NCI-H446 (cell line): ENCODE measurements around the gene TERF2IP.

Source experiments
- DNase-seq, 2 experiments: peaks; one replicate each; lab custom pipeline; 2025; lab: John Stamatoyannopoulos, UW

Gene TERF2IP

GRCh38 chr16:75640598-75640997 lies 7.0 kb upstream of the TERF2IP start:
- no peak for DNase-seq

DNA sequence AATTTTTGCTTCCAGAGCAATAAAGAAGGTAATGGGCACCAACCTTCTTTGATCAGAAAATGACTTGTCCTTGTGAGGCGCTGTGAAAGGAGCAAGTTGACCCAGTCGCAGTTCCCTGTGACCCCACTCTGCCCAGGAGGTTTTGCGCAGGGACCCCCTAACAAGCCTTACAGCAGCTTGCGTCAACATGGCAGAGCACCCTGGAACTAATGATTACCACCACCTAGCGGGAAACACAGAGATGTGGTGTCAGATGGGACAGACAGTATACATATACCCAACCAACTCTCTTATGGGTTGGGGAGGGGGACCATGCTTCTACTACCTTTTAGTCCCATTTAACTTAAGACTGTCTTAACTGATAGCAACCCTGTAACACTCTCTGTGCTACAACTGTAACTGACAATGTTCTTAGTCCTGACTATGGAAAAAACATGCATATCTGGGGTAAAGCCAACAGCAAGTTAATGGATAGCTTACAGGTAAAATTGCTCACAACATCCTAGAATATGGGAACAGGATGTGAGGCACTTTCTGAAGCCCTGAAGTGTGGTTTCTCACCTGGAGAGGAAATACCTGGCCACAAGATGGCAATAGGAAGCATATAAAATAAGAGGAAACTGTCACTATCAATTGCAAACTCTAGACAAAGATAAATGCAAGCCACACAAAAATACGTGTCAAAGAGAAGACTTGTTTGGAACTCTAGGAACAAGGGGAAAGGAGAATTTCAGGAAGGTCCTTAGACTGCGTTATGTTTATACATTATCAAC lies 3.1 kb upstream of the TERF2IP start:
- no peak for DNase-seq

GRCh38 chr16:75647112-75647491 lies 471 bp upstream of the TERF2IP start:
- DNase-seq: no peak

DNA sequence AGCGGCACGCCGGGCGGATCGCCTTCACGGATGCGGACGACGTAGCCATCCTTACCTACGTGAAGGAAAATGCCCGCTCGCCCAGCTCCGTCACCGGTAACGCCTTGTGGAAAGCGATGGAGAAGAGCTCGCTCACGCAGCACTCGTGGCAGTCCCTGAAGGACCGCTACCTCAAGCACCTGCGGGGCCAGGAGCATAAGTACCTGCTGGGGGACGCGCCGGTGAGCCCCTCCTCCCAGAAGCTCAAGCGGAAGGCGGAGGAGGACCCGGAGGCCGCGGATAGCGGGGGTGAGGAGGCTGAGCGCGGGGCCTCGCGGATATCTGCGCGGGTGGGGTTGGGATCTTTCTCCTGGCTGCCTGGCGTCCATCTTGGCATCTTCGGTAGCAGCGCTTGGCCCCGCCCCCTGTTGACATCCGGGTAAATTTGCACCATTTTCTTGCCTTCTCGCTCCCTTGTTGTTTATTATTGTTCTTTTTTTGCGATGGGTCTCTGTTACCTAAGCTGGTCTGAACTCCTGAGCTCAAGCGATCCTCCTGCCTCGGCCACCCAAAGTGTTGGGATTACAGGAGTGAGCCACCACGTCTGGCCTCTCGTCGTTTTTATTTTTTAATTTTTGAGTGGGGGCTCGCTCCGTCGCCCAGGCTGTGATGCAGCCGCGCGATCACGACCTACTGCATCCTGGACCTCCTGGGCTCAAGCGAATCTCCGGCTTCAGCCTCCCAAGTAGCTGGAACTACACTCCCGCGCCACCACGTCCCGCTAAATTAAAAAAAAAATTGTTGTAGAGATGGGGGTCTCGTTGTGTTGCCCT lies 898 bp downstream of the TERF2IP start:
- DNase-seq: peak in 1 of 2 experiments; percentile 45

- DNase-seq: no peak
Measured at GRCh38 chr16:75653922-75654321, 6.3 kb downstream of the TERF2IP start.

- no peak for DNase-seq
Measured at GRCh38 chr16:75658175-75658574, 10.6 kb downstream of the TERF2IP start.

- DNase-seq: no peak
Measured at GRCh38 chr16:75660321-75660720, 12.7 kb downstream of the TERF2IP start.

DNA sequence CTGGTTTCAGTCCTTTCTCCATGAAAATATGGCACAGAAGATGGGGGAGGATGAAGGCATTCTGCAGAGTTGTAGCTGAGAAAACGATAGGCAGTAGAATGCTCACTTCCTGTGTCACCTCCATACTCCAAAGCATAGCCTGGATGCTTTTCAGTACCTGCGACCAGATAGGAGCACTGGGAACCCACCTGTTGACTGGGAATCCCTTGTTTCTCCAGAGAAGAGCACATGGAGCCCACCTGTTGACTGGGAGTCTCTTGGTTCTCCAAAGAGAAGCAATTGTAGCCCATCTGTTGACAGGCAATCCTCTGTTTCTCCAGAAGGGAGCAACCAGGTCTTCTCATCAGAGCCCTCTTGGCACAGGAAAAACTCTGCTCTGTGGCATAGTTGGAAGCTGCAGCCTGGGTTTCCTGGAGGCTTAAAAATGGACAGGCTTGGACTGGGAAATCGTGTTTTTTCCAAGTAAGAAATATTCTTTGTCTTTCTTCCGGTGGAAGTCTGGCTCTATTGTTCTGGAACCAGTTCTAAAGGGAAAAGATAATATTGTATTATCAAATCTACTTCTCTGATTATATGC lies 13.2 kb downstream of the TERF2IP start:
- no peak for DNase-seq

- no peak for DNase-seq
Measured at GRCh38 chr16:75667503-75667902, 19.9 kb downstream of the TERF2IP start.

- no peak for DNase-seq
Measured at GRCh38 chr16:75676909-75677308, 29.3 kb downstream of the TERF2IP start, which contains the start of gene CPHXL2. Gene CPHXL2, minus strand, starts transcription at chr16:75677009. Its CDS starts 10 bp downstream, at chr16:75676999.

DNA sequence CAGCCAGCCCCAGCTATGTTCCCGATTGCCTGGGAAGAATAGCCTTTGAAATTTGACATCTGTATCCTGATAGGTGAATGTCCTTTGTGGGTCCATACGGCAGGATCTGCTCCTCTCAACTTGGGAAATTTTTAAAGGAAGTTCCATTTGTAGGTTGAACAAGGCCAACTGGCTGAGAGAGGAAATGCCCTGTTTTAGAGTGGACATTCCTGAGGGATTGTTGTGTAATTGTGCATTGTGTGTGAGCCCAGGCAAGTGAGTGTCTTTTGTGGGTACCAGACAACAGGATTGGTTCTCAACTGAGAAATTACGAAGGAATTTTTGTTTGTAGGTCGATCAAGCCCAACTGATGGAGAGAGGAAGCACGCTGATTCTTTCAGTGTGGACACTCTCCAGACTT lies 31.8 kb downstream of the TERF2IP start:
- no peak for DNase-seq

- no peak for DNase-seq
Measured at GRCh38 chr16:75682308-75682707, 34.7 kb downstream of the TERF2IP start.

DNA sequence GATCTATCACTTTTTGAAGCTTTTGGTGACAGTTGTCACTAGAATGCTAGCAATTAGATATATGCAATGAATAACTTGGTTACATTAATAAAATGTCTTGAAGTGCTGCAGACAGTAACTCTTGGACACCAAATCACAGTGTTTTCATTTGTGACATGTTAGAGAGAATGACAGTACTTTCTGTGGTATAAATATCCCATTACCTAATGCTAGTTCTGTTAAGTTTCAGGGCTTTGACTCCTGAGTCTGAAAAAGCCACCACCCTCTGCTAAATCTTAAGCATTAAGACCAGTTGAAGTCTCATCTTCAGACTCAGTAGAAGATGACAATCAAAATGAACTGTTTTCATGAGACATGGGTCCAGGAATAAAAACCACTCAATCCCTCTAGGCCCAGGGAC lies 39.8 kb downstream of the TERF2IP start:
- no peak for DNase-seq

GRCh38 chr16:75695708-75696107 lies 48.1 kb downstream of the TERF2IP start:
- DNase-seq: no peak

GRCh38 chr16:75697571-75697970 lies 50.0 kb downstream of the TERF2IP start:
- DNase-seq: no peak

- DNase-seq: no peak
Measured at GRCh38 chr16:75701361-75701760, 53.8 kb downstream of the TERF2IP start, which contains the start of gene DUXB. Gene DUXB, minus strand, starts transcription at chr16:75701461. Its CDS starts 43 bp downstream, at chr16:75701418.

DNA sequence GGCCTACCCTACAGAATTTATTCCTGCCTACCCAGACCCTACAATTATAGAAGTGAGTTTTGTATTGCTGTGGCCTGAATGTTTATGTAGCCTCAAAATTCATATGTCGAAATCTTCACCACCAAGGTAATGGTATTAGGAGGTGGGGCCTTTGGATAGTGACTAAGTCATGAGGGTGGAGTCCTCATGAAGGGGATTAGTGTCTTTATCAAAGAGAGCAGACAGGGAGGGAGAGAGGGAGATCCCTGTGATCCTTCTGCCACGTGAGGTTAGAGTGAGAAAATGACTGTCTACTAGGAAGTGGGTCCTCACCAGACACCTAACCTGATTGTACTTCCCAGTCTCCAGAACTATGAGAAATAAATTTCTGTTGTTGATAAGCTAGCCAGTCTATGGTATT lies 54.7 kb downstream of the TERF2IP start:
- DNase-seq: no peak

DNA sequence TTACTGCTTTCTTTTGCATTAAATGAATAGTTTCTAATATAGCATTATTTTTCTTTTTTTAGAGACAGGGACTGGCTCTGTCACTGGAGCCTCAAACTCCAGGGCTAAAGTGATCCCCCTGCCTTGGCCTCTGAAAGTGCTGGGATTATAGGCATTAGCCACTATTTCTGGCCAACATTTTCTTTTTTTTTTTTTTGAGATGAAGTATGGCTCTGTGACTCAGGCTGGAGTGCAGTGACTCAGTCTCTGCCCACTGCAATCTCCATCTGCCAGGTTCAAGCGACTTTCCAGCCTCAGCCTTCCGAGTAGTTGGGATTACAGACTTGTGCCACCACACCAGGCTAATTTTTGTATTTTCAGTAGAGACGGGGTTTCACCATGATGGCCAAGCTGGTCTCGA lies 55.7 kb downstream of the TERF2IP start:
- no peak for DNase-seq
